Stomach (tissue), 4 donors: Measurements from ENCODE around the gene TMEM80.

Experiments
- CTCF ChIP-seq, 7 experiments: fragments of 450-650 bp in 4 of 7; fragments of 200-600 bp in 3 of 7; sonication (generic) in 3 of 7; IDR thresholded peaks; one replicate each; pipeline ENCODE4 v1.5.1; 2016 to 2019; ENCODE audit warnings: antibody characterized with exemption in 7 of 7, control low read depth in 2 of 7, mild to moderate bottlenecking in 1 of 7
- POLR2A ChIP-seq, 4 donors: fragments of 450-650 bp; IDR thresholded peaks; one replicate each; pipeline ENCODE4 v1.6.1; 2016; ENCODE audit warnings: antibody characterized with exemption in 4 of 4, control low read depth in 2 of 4, mild to moderate bottlenecking in 1 of 4, moderate library complexity in 1 of 4
- POLR2AphosphoS5 ChIP-seq, 3 donors: sonication (generic); formaldehyde crosslinking; IDR thresholded peaks; one replicate each; pipeline ENCODE4 v1.6.1; 2016; ENCODE audit warnings: antibody characterized with exemption in 3 of 3

- TF ChIP-seq CTCF (IDR thresholded peaks at IDR 0.05): no peak
- TF ChIP-seq POLR2AphosphoS5 (IDR thresholded peaks at IDR 0.05): no peak
- no peak for TF ChIP-seq POLR2A (IDR thresholded peaks at IDR 0.05)
Observed at GRCh38 chr11:689625-690024, 6.0 kb upstream of the TMEM80 start.
